Memory B cell (primary cell): ENCODE measurements around the gene CCT4.
"Not testable (repeated sequence)": the region's sequence is repeated elsewhere in the genome, so short reads cannot be mapped to it uniquely, and the experiment has no call there.

Experiments used
- ATAC-seq: fragments of 150-1000 bp; cut with Tn5 transposase; 2 replicates; pipeline ENCODE4 v1.10.0; 2021; ENCODE audit warnings: low read depth, mild to moderate bottlenecking, moderate library complexity
- DNase-seq, 2 donors: peaks; one replicate each; pipeline ENCODE4 v3.0.0; 2022; ENCODE audit warnings: low spot score in 2 of 2
- H3K27ac Mint-ChIP-seq: one replicate; pipeline ENCODE4 v1.8.0; 2022; ENCODE audit warnings: mild to moderate bottlenecking, moderate library complexity, mixed read lengths
- H3K27me3 Mint-ChIP-seq: one replicate; pipeline ENCODE4 v1.8.0; 2022; ENCODE audit warnings: mixed read lengths
- H3K36me3 Mint-ChIP-seq: one replicate; pipeline ENCODE4 v1.8.0; 2022; ENCODE audit warnings: mild to moderate bottlenecking, mixed read lengths
- H3K4me1 Mint-ChIP-seq: one replicate; pipeline ENCODE4 v1.8.0; 2022; ENCODE audit warnings: mixed read lengths
- H3K4me3 Mint-ChIP-seq: one replicate; pipeline ENCODE4 v1.8.0; 2022; ENCODE audit warnings: mild to moderate bottlenecking, moderate library complexity, mixed read lengths
- H3K9me3 Mint-ChIP-seq: one replicate; pipeline ENCODE4 v1.8.0; 2022; ENCODE audit warnings: mixed read lengths

The CCT4 gene

GRCh38 chr2:61888267-61889055 lies at the start of gene CCT4:
Gene CCT4, minus strand, starts transcription at chr2:61888656. Its CDS starts 149 bp downstream, at chr2:61888507.
- Mint-ChIP-seq H3K4me1 (peaks cover 15% of the 10 kb centered on the region), H3K27me3 (no peaks in the 10 kb centered on the region)

GRCh38 chr2:61937886-61938285 lies 49.4 kb upstream of the CCT4 start:
- H3K4me1 Mint-ChIP-seq = no peaks in the 10 kb centered on the region
- no peak overlapping the region for H3K27ac Mint-ChIP-seq
- H3K9me3 Mint-ChIP-seq = no peaks in the 10 kb centered on the region
- H3K27me3 Mint-ChIP-seq = no peaks in the 10 kb centered on the region
- DNase-seq (no peak), ATAC-seq (no peak)
- peaks cover 5% of the 10 kb centered on the region for H3K36me3 Mint-ChIP-seq
- no peak overlapping the region for H3K4me3 Mint-ChIP-seq

More at GRCh38 chr2:61888267-61889055, at the start of gene CCT4:
- Mint-ChIP-seq H3K9me3 (no peaks in the 10 kb centered on the region), H3K27ac (peak within 1 kb of the TSS; percentile 99), H3K36me3 (peaks cover 2% of the 10 kb centered on the region), H3K4me3 (peak within 1 kb of the TSS; percentile 98)
- peak; percentile 95 to 99 for DNase-seq
- ATAC-seq = peak; percentile 78

GRCh38 chr2:61937098-61937497 lies 48.6 kb upstream of the CCT4 start:
- no peaks in the 10 kb centered on the region for H3K27me3 Mint-ChIP-seq
- H3K27ac Mint-ChIP-seq = no peak overlapping the region
- ATAC-seq = no peak
- no peak overlapping the region for H3K4me3 Mint-ChIP-seq
- H3K4me1 Mint-ChIP-seq = no peaks in the 10 kb centered on the region
- no peak for DNase-seq
- peaks cover 7% of the 10 kb centered on the region for H3K36me3 Mint-ChIP-seq
- no peaks in the 10 kb centered on the region for H3K9me3 Mint-ChIP-seq

GRCh38 chr2:61928826-61929461 lies 40.5 kb upstream of the CCT4 start:
- ATAC-seq = no peak
- H3K27me3 Mint-ChIP-seq = no peaks in the 10 kb centered on the region
- H3K4me3 Mint-ChIP-seq = no peak overlapping the region
- H3K36me3 Mint-ChIP-seq = peaks cover 20% of the 10 kb centered on the region
- H3K9me3 Mint-ChIP-seq = no peaks in the 10 kb centered on the region
- H3K4me1 Mint-ChIP-seq = peaks cover 8% of the 10 kb centered on the region
- no peak overlapping the region for H3K27ac Mint-ChIP-seq
- no peak for DNase-seq

- Mint-ChIP-seq H3K36me3 (peaks cover 20% of the 10 kb centered on the region), H3K27ac (peak overlapping the region; percentile 76), H3K4me3 (no peak overlapping the region), H3K27me3 (no peaks in the 10 kb centered on the region), H3K4me1 (peaks cover 8% of the 10 kb centered on the region), H3K9me3 (no peaks in the 10 kb centered on the region)
- ATAC-seq = no peak
- no peak for DNase-seq
Observed at GRCh38 chr2:61926531-61927477, 38.3 kb upstream of the CCT4 start.

GRCh38 chr2:61924895-61925663 lies 36.6 kb upstream of the CCT4 start:
- Mint-ChIP-seq H3K4me3 (no peak overlapping the region), H3K4me1 (peaks cover 8% of the 10 kb centered on the region), H3K27ac (no peak overlapping the region), H3K36me3 (peaks cover 20% of the 10 kb centered on the region), H3K27me3 (no peaks in the 10 kb centered on the region), H3K9me3 (no peaks in the 10 kb centered on the region)
- no peak for DNase-seq
- ATAC-seq = no peak

- peaks cover 8% of the 10 kb centered on the region for H3K4me1 Mint-ChIP-seq
- ATAC-seq = no peak
- no peak overlapping the region for H3K4me3 Mint-ChIP-seq
Observed at GRCh38 chr2:61922714-61923113, 34.3 kb upstream of the CCT4 start.

GRCh38 chr2:61920548-61920947 lies 32.1 kb upstream of the CCT4 start:
- ATAC-seq (no peak), DNase-seq (no peak)
- Mint-ChIP-seq H3K27me3 (no peaks in the 10 kb centered on the region), H3K27ac (no peak overlapping the region), H3K36me3 (peaks cover 10% of the 10 kb centered on the region), H3K9me3 (no peaks in the 10 kb centered on the region), H3K4me3 (no peak overlapping the region), H3K4me1 (peaks cover 2% of the 10 kb centered on the region)

More at GRCh38 chr2:61922714-61923113, 34.3 kb upstream of the CCT4 start:
- Mint-ChIP-seq H3K27ac (no peak overlapping the region), H3K27me3 (no peaks in the 10 kb centered on the region), H3K9me3 (no peaks in the 10 kb centered on the region), H3K36me3 (peaks cover 16% of the 10 kb centered on the region)
- DNase-seq = no peak

GRCh38 chr2:61914794-61915193 lies 26.3 kb upstream of the CCT4 start:
- H3K9me3 Mint-ChIP-seq, DNase-seq, H3K36me3 Mint-ChIP-seq, H3K27me3 Mint-ChIP-seq, H3K4me1 Mint-ChIP-seq, ATAC-seq, H3K4me3 Mint-ChIP-seq: not testable (repeated sequence)
- peak overlapping the region; percentile 45 for H3K27ac Mint-ChIP-seq

GRCh38 chr2:61911510-61911909 lies 23.1 kb upstream of the CCT4 start:
- DNase-seq (no peak), ATAC-seq (no peak)
- peaks cover 11% of the 10 kb centered on the region for H3K4me1 Mint-ChIP-seq
- H3K27ac Mint-ChIP-seq = no peak overlapping the region
- H3K36me3 Mint-ChIP-seq = peaks cover 3% of the 10 kb centered on the region
- no peaks in the 10 kb centered on the region for H3K27me3 Mint-ChIP-seq
- H3K4me3 Mint-ChIP-seq = no peak overlapping the region
- no peaks in the 10 kb centered on the region for H3K9me3 Mint-ChIP-seq

- Mint-ChIP-seq H3K27ac (no peak overlapping the region), H3K36me3 (peaks cover 3% of the 10 kb centered on the region), H3K27me3 (no peaks in the 10 kb centered on the region), H3K4me1 (peaks cover 13% of the 10 kb centered on the region), H3K9me3 (no peaks in the 10 kb centered on the region), H3K4me3 (no peak overlapping the region)
- no peak for DNase-seq
- no peak for ATAC-seq
Observed at GRCh38 chr2:61910603-61911002, 22.1 kb upstream of the CCT4 start.

GRCh38 chr2:61909116-61909515 lies 20.7 kb upstream of the CCT4 start:
- DNase-seq (no peak), ATAC-seq (no peak)
- Mint-ChIP-seq H3K27me3 (no peaks in the 10 kb centered on the region), H3K4me1 (peaks cover 16% of the 10 kb centered on the region), H3K9me3 (no peaks in the 10 kb centered on the region), H3K27ac (peak overlapping the region; percentile 33), H3K4me3 (no peak overlapping the region), H3K36me3 (peaks cover 3% of the 10 kb centered on the region)

GRCh38 chr2:61906186-61906470 lies 17.7 kb upstream of the CCT4 start:
- no peaks in the 10 kb centered on the region for H3K27me3 Mint-ChIP-seq
- DNase-seq (no peak), ATAC-seq (peak; percentile 1)
- H3K4me3 Mint-ChIP-seq = peak overlapping the region; percentile 96
- H3K36me3 Mint-ChIP-seq = no peaks in the 10 kb centered on the region
- no peaks in the 10 kb centered on the region for H3K9me3 Mint-ChIP-seq
- H3K4me1 Mint-ChIP-seq = peaks cover 12% of the 10 kb centered on the region
- peak overlapping the region; percentile 92 for H3K27ac Mint-ChIP-seq
